Mammary epithelial cell (primary cell): ENCODE results near the gene FKRP.

Experiments
- CTCF ChIP-seq, 2 donors: IDR thresholded peaks in 1 of 2; conservative IDR thresholded peaks in 1 of 2; 2 replicates each; pipeline ENCODE4 v1.5.1; 2011 to 2012; ENCODE audit warnings: inconsistent platforms in 2 of 2, low read length in 2 of 2, mild to moderate bottlenecking in 2 of 2, control low read depth in 1 of 2, low read depth in 1 of 2; ENCODE audit not compliant: insufficient read depth in 1 of 2; ENCODE audit errors: extremely low read depth in 1 of 2
- EZH2 ChIP-seq: IDR thresholded peaks from 2 replicates; pipeline ENCODE4 v1.6.1; 2012; ENCODE audit warnings: low read length, inconsistent platforms, borderline replicate concordance

GRCh38 chr19:46746281-46747057 lies 612 bp downstream of the FKRP start, which contains the start of gene STRN4:
- TF ChIP-seq CTCF (conservative IDR thresholded peaks at IDR 0.05 in 1 of 2, IDR thresholded peaks at IDR 0.05 in 1 of 2; ENCODE audit: extremely low read depth in 1 of 2, insufficient read depth in 1 of 2, low read depth in 1 of 2, low read length in 2 of 2) (no peak), EZH2 (no peak)
